Trophoblast cell (in vitro differentiated cells and primary cell): Measurements from ENCODE around the gene TRPV4.

Source experiments
- DNase-seq, 2 donors: peaks; one replicate each; pipeline ENCODE4 v3.0.0-alpha.2; 2016
- H2AFZ ChIP-seq: 2 replicates; pipeline ENCODE4 v1.6.1; 2013; ENCODE audit warnings: low read length, moderate library complexity, mild to moderate bottlenecking; ENCODE audit not compliant: insufficient read depth, poor library complexity
- H2AK5ac ChIP-seq: 2 replicates; pipeline ENCODE4 v1.6.1; 2013; ENCODE audit warnings: mild to moderate bottlenecking, low read length
- H2BK120ac ChIP-seq: 2 replicates; pipeline ENCODE4 v1.6.1; 2013; ENCODE audit warnings: low read length, mild to moderate bottlenecking, moderate library complexity; ENCODE audit not compliant: insufficient read depth, poor library complexity
- H2BK12ac ChIP-seq: 2 replicates; pipeline ENCODE4 v1.6.1; 2013; ENCODE audit warnings: mild to moderate bottlenecking, low read length, moderate library complexity
- H2BK5ac ChIP-seq: 2 replicates; pipeline ENCODE4 v1.6.1; 2013; ENCODE audit warnings: low read length, low read depth, moderate library complexity, mild to moderate bottlenecking; ENCODE audit not compliant: poor library complexity
- H3K14ac ChIP-seq: 2 replicates; pipeline ENCODE4 v1.6.1; 2013; ENCODE audit warnings: mild to moderate bottlenecking, low read length
- H3K18ac ChIP-seq: 2 replicates; pipeline ENCODE4 v1.6.1; 2013; ENCODE audit warnings: mild to moderate bottlenecking, low read length
- H3K23ac ChIP-seq: 2 replicates; pipeline ENCODE4 v1.6.1; 2013; ENCODE audit warnings: low read length
- H3K27ac ChIP-seq: 2 replicates; pipeline ENCODE4 v1.5.1; 2013; ENCODE audit warnings: low read depth, mild to moderate bottlenecking, inconsistent platforms, low read length, moderate library complexity
- H3K27me3 ChIP-seq: 2 replicates; pipeline ENCODE4 v1.6.1; 2013; ENCODE audit warnings: inconsistent platforms, mild to moderate bottlenecking, low read length, moderate library complexity; ENCODE audit not compliant: insufficient read depth
- H3K36me3 ChIP-seq, 2 experiments: 1 replicate in 1 of 2; 2 replicates in 1 of 2; pipeline ENCODE4 v1.6.1; 2013; ENCODE audit warnings: low read length in 2 of 2, mild to moderate bottlenecking in 2 of 2, moderate library complexity in 1 of 2; ENCODE audit not compliant: insufficient read depth in 2 of 2, control insufficient read depth in 1 of 2
- H3K4ac ChIP-seq: 2 replicates; pipeline ENCODE4 v1.6.1; 2013; ENCODE audit warnings: low read depth, mild to moderate bottlenecking, low read length, moderate library complexity
- H3K4me1 ChIP-seq, 2 experiments: 1 replicate in 1 of 2; 2 replicates in 1 of 2; pipeline ENCODE4 v1.6.1; 2013; ENCODE audit warnings: low read length in 2 of 2, mild to moderate bottlenecking in 2 of 2, moderate library complexity in 1 of 2; ENCODE audit not compliant: insufficient read depth in 2 of 2, control insufficient read depth in 1 of 2
- H3K4me2 ChIP-seq: 2 replicates; pipeline ENCODE4 v1.6.1; 2013; ENCODE audit warnings: inconsistent platforms, mild to moderate bottlenecking, low read length, moderate library complexity
- H3K4me3 ChIP-seq: 2 replicates; pipeline ENCODE4 v1.5.1; 2013; ENCODE audit warnings: mild to moderate bottlenecking, low read depth, low read length, inconsistent platforms
- H3K79me1 ChIP-seq: one replicate; pipeline ENCODE4 v1.6.1; 2013; ENCODE audit warnings: low read length
- H3K79me2 ChIP-seq: 2 replicates; pipeline ENCODE4 v1.6.1; 2013; ENCODE audit warnings: low read length, mild to moderate bottlenecking; ENCODE audit not compliant: control insufficient read depth, insufficient read depth, poor library complexity
- H3K9ac ChIP-seq: 2 replicates; pipeline ENCODE4 v1.6.1; 2013; ENCODE audit warnings: mild to moderate bottlenecking, low read length
- H3K9me3 ChIP-seq: 2 replicates; pipeline ENCODE4 v1.6.1; 2013; ENCODE audit warnings: low read depth, mild to moderate bottlenecking, control low read depth, inconsistent platforms, low read length; ENCODE audit not compliant: insufficient read depth
- H4K12ac ChIP-seq: 2 replicates; pipeline ENCODE4 v1.6.1; 2013; ENCODE audit warnings: low read depth, mild to moderate bottlenecking, low read length, moderate library complexity
- H4K8ac ChIP-seq: 2 replicates; pipeline ENCODE4 v1.6.1; 2013; ENCODE audit warnings: low read depth, mild to moderate bottlenecking, low read length, moderate library complexity
- H4K91ac ChIP-seq: one replicate; pipeline ENCODE4 v1.6.1; 2013; ENCODE audit warnings: low read depth, mild to moderate bottlenecking, low read length, moderate library complexity
- WGBS: extraction: QIAGEN DNeasy Blood & Tissue Kit; methylation state at CpG from one replicate; pipeline ENCODE4 v1.1.7; 2013; ENCODE audit warnings: missing lambda C conversion rate; ENCODE audit not compliant: insufficient read length, insufficient coverage; ENCODE audit errors: extremely low coverage; 5-methylcytosine and 5-hydroxymethylcytosine counted together

The TRPV4 gene

GRCh38 chr12:109803678-109804077 lies 29.5 kb downstream of the TRPV4 start:
- H3K9me3 ChIP-seq: no peaks in the 10 kb centered on the region
- H2AFZ ChIP-seq: no peak overlapping the region
- H3K14ac ChIP-seq: no peak overlapping the region
- H4K91ac ChIP-seq: no peak overlapping the region
- H2AK5ac ChIP-seq: no peak overlapping the region
- no peak for DNase-seq
- peaks cover 6 to 9% of the 10 kb centered on the region in 2 experiments for H3K36me3 ChIP-seq
- WGBS: no CpG with 5 or more reads among the region's 3 CpGs
- no peak overlapping the region for H3K9ac ChIP-seq
- no peaks in the 10 kb centered on the region for H3K79me1 ChIP-seq
- no peak overlapping the region for H2BK12ac ChIP-seq
- H3K23ac ChIP-seq: no peak overlapping the region
- H3K27ac ChIP-seq: no peak overlapping the region
- no peak overlapping the region for H4K12ac ChIP-seq
- no peak overlapping the region for H4K8ac ChIP-seq
- H3K4me1 ChIP-seq: no peaks in the 10 kb centered on the region
- H3K4me3 ChIP-seq: no peak overlapping the region
- H2BK5ac ChIP-seq: no peak overlapping the region
- H3K79me2 ChIP-seq: no peaks in the 10 kb centered on the region
- no peaks in the 10 kb centered on the region for H3K27me3 ChIP-seq
- H3K4me2 ChIP-seq: no peak overlapping the region
- no peak overlapping the region for H3K18ac ChIP-seq
- H2BK120ac ChIP-seq: no peak overlapping the region
- H3K4ac ChIP-seq: no peak overlapping the region

DNA sequence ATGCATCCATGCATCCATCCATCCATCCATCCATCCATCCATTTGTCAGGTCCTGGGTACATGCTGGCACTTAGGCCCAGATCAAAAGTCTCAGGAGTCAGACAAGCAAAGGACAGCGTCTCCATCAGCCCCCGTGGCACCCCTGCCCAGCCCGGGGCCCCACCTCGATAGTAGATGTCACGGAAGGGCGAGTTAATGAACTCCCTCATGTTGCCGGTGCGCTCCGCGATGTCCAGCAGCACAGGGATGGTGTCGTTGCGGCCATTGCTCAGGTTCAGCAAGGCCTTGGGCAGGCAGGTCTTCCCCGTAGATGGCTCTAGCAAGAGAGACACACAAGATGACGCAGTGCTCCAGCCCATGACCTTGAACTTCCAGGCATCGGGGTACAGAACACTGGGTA lies 30.4 kb downstream of the TRPV4 start:
- H3K4ac ChIP-seq: no peak overlapping the region
- no peak overlapping the region for H4K8ac ChIP-seq
- no peaks in the 10 kb centered on the region for H3K27me3 ChIP-seq
- DNase-seq: no peak
- no peak overlapping the region for H3K23ac ChIP-seq
- no peak overlapping the region for H4K12ac ChIP-seq
- no peak overlapping the region for H4K91ac ChIP-seq
- H3K79me1 ChIP-seq: no peaks in the 10 kb centered on the region
- peaks cover 11 to 15% of the 10 kb centered on the region in 2 experiments for H3K36me3 ChIP-seq
- H2AFZ ChIP-seq: no peak overlapping the region
- H2BK5ac ChIP-seq: no peak overlapping the region
- no peak overlapping the region for H3K14ac ChIP-seq
- H3K18ac ChIP-seq: no peak overlapping the region
- H3K9ac ChIP-seq: no peak overlapping the region
- H2AK5ac ChIP-seq: no peak overlapping the region
- H3K9me3 ChIP-seq: no peaks in the 10 kb centered on the region
- H3K79me2 ChIP-seq: no peaks in the 10 kb centered on the region
- no peak overlapping the region for H3K27ac ChIP-seq
- WGBS: no CpG with 5 or more reads among the region's 15 CpGs
- no peak overlapping the region for H3K4me2 ChIP-seq
- no peak overlapping the region for H3K4me3 ChIP-seq
- H3K4me1 ChIP-seq: no peaks in the 10 kb centered on the region
- no peak overlapping the region for H2BK12ac ChIP-seq
- H2BK120ac ChIP-seq: no peak overlapping the region

GRCh38 chr12:109800536-109800935 lies 32.7 kb downstream of the TRPV4 start:
- Histone ChIP-seq H3K4me3 (no peak overlapping the region), H2AK5ac (no peak overlapping the region), H4K91ac (no peak overlapping the region), H4K8ac (no peak overlapping the region), H3K36me3 (peaks cover 11 to 15% of the 10 kb centered on the region in 2 experiments), H3K18ac (no peak overlapping the region), H3K9ac (no peak overlapping the region), H3K27ac (no peak overlapping the region), H3K9me3 (no peaks in the 10 kb centered on the region), H3K79me2 (no peaks in the 10 kb centered on the region), H2AFZ (no peak overlapping the region), H4K12ac (no peak overlapping the region), H3K23ac (no peak overlapping the region), H2BK12ac (no peak overlapping the region), H2BK5ac (no peak overlapping the region), H2BK120ac (no peak overlapping the region), H3K27me3 (no peaks in the 10 kb centered on the region), H3K4me2 (no peak overlapping the region), H3K4me1 (no peaks in the 10 kb centered on the region), H3K79me1 (no peaks in the 10 kb centered on the region), H3K4ac (no peak overlapping the region), H3K14ac (no peak overlapping the region)
- no peak for DNase-seq
- no CpG with 5 or more reads among the region's 13 CpGs for WGBS

DNA sequence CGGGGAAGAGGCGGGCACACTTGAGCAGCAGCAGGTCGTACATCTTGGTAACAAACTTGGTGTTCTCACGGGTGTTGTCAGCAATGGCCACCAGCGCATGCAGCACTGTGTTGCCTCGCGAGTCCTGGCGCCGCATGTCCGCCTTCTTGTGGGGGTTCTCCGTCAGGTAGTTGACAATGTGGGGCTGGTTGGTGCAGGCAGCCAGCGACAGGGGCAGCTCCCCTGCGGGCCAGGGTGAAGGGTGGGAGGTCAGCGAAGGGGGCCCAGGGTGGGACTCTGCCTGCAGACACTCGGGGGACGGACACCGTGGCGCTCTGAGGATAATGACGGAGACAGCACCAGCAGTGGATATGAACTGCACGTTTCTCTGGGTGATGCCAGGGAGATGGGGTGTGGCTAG lies 34.5 kb downstream of the TRPV4 start:
- DNase-seq: no peak

More for the DNA sequence above, 34.5 kb downstream of the TRPV4 start:
- H3K18ac ChIP-seq: no peak overlapping the region
- H3K23ac ChIP-seq: no peak overlapping the region
- no peak overlapping the region for H2BK5ac ChIP-seq
- no peaks in the 10 kb centered on the region for H3K27me3 ChIP-seq
- no peak overlapping the region for H3K4me2 ChIP-seq
- H3K36me3 ChIP-seq: peaks cover 11 to 15% of the 10 kb centered on the region in 2 experiments
- H3K27ac ChIP-seq: no peak overlapping the region
- H2BK12ac ChIP-seq: no peak overlapping the region
- no peaks in the 10 kb centered on the region for H3K4me1 ChIP-seq
- H2AK5ac ChIP-seq: no peak overlapping the region
- H3K79me2 ChIP-seq: no peaks in the 10 kb centered on the region
- no peak overlapping the region for H4K91ac ChIP-seq
- H3K9me3 ChIP-seq: no peaks in the 10 kb centered on the region
- H2BK120ac ChIP-seq: no peak overlapping the region
- H3K4me3 ChIP-seq: no peak overlapping the region
- no peaks in the 10 kb centered on the region for H3K79me1 ChIP-seq
- no peak overlapping the region for H3K14ac ChIP-seq
- no peak overlapping the region for H3K4ac ChIP-seq
- no peak overlapping the region for H4K12ac ChIP-seq
- WGBS: no CpG with 5 or more reads among the region's 20 CpGs
- H2AFZ ChIP-seq: no peak overlapping the region
- H4K8ac ChIP-seq: no peak overlapping the region
- no peak overlapping the region for H3K9ac ChIP-seq
